Ascending aorta (tissue), 2 donors: ENCODE results near the gene SGPL1. TPM values are rescaled to one million over a fixed set of nuclear protein-coding genes. Genes with fewer than 3 reads are reported as not detected.

Source experiments
- DNase-seq, 2 donors: peaks; one replicate each; pipeline ENCODE4 v3.0.0-alpha.2; 2019; ENCODE audit warnings: low spot score in 2 of 2
- H3K27ac ChIP-seq, 2 donors: fragments of 200-600 bp; sonication (generic); one replicate each; pipeline ENCODE4 v1.5.1; 2016 to 2017; ENCODE audit warnings: mild to moderate bottlenecking in 1 of 2
- H3K27me3 ChIP-seq: fragments of 200-600 bp; sonication (generic); one replicate; pipeline ENCODE4 v1.5.1; 2017
- H3K36me3 ChIP-seq, 2 donors: fragments of 200-600 bp; sonication (generic); one replicate each; pipeline ENCODE4 v1.5.1; 2016
- H3K4me1 ChIP-seq, 2 donors: fragments of 200-600 bp; sonication (generic); one replicate each; pipeline ENCODE4 v1.5.1; 2016 to 2017; ENCODE audit warnings: mild to moderate bottlenecking in 1 of 2
- H3K4me3 ChIP-seq, 2 donors: fragments of 200-600 bp; sonication (generic); one replicate each; pipeline ENCODE4 v1.5.1; 2016 to 2017; ENCODE audit warnings: mild to moderate bottlenecking in 1 of 2
- H3K9me3 ChIP-seq, 2 donors: fragments of 200-600 bp; sonication (generic); one replicate each; pipeline ENCODE4 v1.5.1; 2016
- intact Hi-C: fragments of 100-400 bp; cut with DNase I; formaldehyde crosslinking; loops from one replicate; pipeline ENCODE4 v1.15.1; 2023
- total RNA-seq: library from RNA; depleted of rRNA; stranded (reverse); fragments of >200 nt; gene quantifications from one replicate; pipeline ENCODE4 v1.1.0, GENCODE V29; 2016
- TF ChIP-seq, protein P1 (sequence below), 3 experiments: fragments of 200-600 bp in 2 of 3; fragments of 450-650 bp in 1 of 3; sonication (generic) in 2 of 3; IDR thresholded peaks; one replicate each; pipeline ENCODE4 v1.5.1; 2016 to 2019; ENCODE audit warnings: antibody characterized with exemption in 3 of 3, mild to moderate bottlenecking in 1 of 3, moderate library complexity in 1 of 3

SGPL1 gene
- total RNA-seq, 1 donor from 2014 or later, result 6.2 TPM

DNA sequence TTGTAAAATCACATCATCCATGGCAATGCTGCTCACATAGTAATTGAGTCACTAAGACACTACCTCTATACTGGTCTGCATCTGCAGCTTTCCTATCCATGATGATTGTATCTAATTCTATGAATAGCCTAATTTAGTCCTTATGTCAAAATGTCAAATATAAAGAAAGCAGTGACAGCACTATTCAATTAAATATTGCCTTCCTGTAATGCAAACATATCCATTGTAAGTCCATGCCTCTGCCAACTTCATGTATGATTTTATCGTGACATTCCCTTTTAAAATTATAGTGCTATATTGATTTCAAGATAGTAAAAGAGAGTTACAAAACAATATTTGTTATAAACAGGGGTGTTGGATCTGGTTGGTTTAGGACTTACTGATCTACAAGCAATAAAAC is 4.8 kb upstream of the SGPL1 start:
- intact Hi-C loops, result no loop called here
- TF ChIP-seq, protein P1, sequence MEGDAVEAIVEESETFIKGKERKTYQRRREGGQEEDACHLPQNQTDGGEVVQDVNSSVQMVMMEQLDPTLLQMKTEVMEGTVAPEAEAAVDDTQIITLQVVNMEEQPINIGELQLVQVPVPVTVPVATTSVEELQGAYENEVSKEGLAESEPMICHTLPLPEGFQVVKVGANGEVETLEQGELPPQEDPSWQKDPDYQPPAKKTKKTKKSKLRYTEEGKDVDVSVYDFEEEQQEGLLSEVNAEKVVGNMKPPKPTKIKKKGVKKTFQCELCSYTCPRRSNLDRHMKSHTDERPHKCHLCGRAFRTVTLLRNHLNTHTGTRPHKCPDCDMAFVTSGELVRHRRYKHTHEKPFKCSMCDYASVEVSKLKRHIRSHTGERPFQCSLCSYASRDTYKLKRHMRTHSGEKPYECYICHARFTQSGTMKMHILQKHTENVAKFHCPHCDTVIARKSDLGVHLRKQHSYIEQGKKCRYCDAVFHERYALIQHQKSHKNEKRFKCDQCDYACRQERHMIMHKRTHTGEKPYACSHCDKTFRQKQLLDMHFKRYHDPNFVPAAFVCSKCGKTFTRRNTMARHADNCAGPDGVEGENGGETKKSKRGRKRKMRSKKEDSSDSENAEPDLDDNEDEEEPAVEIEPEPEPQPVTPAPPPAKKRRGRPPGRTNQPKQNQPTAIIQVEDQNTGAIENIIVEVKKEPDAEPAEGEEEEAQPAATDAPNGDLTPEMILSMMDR (IDR thresholded peaks at IDR 0.05), result no peak
- Histone ChIP-seq H3K9me3 (no peaks in the 10 kb centered on the region), H3K4me1 (no peaks in the 10 kb centered on the region), H3K4me3 (no peak overlapping the region), H3K27ac (no peak overlapping the region), H3K27me3 (no peaks in the 10 kb centered on the region), H3K36me3 (no peaks in the 10 kb centered on the region)
- DNase-seq, result no peak

DNA sequence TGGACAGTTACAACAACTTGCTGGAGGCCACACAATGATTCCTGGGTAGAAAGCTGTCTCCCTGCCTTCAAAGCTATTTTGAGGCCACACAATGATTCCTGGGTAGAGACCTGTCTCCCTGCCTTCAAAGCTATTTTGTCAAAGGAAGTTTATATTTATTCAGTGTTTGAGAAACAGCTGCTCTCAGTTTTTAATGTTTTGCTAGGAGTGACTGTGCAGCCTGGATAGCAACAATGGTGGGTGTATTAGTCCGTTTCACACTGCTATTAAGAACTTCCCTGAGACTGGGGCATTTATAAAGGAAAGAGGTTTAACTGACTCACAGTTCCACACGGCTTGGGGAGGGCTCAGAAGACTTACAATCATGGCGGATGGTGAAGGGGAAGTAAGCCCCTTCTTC is 3.9 kb upstream of the SGPL1 start:
- H3K9me3 ChIP-seq, result no peaks in the 10 kb centered on the region
- no peak for DNase-seq
- H3K36me3 ChIP-seq, result no peaks in the 10 kb centered on the region
- no peak overlapping the region for H3K4me3 ChIP-seq
- TF ChIP-seq, protein P1 (IDR thresholded peaks at IDR 0.05), result no peak
- H3K27me3 ChIP-seq, result no peaks in the 10 kb centered on the region
- no peak overlapping the region for H3K27ac ChIP-seq
- intact Hi-C loops, result no loop called here
- H3K4me1 ChIP-seq, result peaks cover 0 to 2% of the 10 kb centered on the region in 2 donors

DNA sequence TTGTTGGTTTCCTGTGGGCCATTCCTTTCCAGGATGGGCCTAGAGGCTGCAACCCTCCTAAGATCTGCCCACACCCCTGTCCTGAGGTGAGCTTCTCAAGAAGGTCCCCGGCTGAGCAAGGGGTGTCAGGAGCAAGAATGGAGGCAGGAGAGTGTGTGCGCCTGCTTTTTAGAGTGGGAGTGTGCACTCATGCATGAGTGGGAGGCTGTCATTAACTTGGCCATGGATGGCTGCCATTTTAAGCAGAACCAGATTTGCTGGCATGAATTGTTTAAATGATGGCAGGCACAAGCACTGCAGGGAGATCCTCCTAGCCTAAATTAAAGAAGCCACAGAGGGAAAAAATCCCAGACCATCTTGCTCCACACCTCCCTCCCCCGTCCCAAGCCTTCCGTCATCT is 2.9 kb upstream of the SGPL1 start:
- intact Hi-C loops, result no loop called here
- H3K4me1 ChIP-seq, result peaks cover 0 to 5% of the 10 kb centered on the region in 2 donors
- no peak for DNase-seq
- TF ChIP-seq, protein P1 (IDR thresholded peaks at IDR 0.05), result no peak
- no peaks in the 10 kb centered on the region for H3K27me3 ChIP-seq
- H3K9me3 ChIP-seq, result no peaks in the 10 kb centered on the region
- H3K27ac ChIP-seq, result no peak overlapping the region
- H3K36me3 ChIP-seq, result no peaks in the 10 kb centered on the region
- H3K4me3 ChIP-seq, result no peak overlapping the region

DNA sequence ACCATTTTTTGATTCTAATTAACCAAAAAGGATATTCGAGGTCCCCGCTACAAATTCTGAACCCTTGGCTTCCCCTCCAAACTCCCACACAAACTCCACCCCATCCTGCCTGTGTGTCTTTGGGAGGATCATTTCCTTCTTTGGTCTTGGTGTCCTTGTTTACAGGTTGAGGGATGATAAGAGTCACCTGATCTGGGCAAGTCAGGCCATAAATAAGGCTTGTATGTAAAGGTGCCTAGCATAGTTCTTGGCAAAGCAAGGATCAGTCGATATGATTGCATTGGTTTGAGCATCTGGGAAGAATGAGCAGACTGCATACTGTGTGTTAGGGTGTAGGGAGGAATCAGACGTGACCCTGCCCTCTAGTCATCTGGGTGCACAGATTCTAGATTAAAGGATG is 1.6 kb upstream of the SGPL1 start:
- H3K27me3 ChIP-seq, result no peaks in the 10 kb centered on the region
- no peak for DNase-seq
- TF ChIP-seq, protein P1 (IDR thresholded peaks at IDR 0.05), result no peak
- intact Hi-C loops, result no loop called here
- no peaks in the 10 kb centered on the region for H3K9me3 ChIP-seq
- no peak overlapping the region for H3K4me3 ChIP-seq
- peaks cover 0 to 5% of the 10 kb centered on the region in 2 donors for H3K4me1 ChIP-seq
- H3K36me3 ChIP-seq, result peaks cover 0 to 3% of the 10 kb centered on the region in 2 donors
- no peak overlapping the region for H3K27ac ChIP-seq

DNA sequence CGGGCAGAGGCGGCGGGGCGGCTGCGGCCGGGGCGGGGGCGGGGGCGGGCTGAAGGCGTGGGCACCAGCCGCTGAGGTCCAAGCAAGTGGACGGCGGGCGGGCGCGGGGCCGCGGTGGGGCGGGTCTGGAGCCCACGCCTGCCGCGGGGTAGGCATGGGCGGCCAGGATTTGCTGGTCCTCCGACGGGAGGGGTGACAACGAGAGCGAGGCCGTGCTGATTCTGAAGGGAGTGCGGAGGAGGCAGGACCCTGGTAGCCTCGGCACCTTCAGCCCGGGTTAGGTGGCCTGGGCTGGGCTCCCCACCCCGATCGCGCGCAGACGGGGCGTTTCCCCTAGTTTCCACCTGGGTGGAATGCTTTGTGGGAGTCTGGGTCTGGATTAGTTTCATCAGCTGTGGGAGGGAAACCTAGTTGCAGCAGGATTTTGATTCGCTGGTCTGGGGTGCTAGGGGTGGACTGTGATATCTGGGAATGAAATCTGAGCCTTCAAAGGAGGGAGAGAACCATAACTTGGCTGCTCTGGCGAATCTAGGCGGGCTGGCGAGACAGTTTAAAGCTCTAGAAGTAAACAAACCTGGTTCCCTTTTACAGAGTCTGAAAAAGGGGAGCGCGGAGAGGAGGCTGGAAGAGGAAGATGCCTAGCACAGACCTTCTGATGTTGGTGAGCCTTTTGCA is 609 bp downstream of the SGPL1 start:
- TF ChIP-seq, protein P1 (IDR thresholded peaks at IDR 0.05), result no peak

More for the DNA sequence above, 609 bp downstream of the SGPL1 start:
- intact Hi-C loops, result loop anchor here (2.0 to 5.0 kb wide), 5 partner anchors 72 to 434 kb away; partner anchors contain the start of genes LRRC20, PALD1, PCBD1 and UNC5B
- peak overlapping the region; percentile 82 to 90 for H3K4me3 ChIP-seq
- peak in 1 of 2 donors; percentile 82 for DNase-seq
- peaks cover 0 to 5% of the 10 kb centered on the region in 2 donors for H3K4me1 ChIP-seq
- H3K27me3 ChIP-seq, result no peaks in the 10 kb centered on the region
- no peaks in the 10 kb centered on the region for H3K9me3 ChIP-seq
- peak overlapping the region; percentile 91 to 98 for H3K27ac ChIP-seq
- H3K36me3 ChIP-seq, result peaks cover 0 to 20% of the 10 kb centered on the region in 2 donors
